Right lobe of liver (tissue), 6 donors: ENCODE results near the gene FERMT1. TPM values are rescaled to one million over a fixed set of nuclear protein-coding genes. Genes with fewer than 3 reads are reported as not detected.

ENCODE experiments used
- ATAC-seq, 4 donors: fragments of 200-7000 bp; cut with Tn5 transposase; one replicate each; pipeline ENCODE4 v1.9.1; 2020; ENCODE audit warnings: mild to moderate bottlenecking in 4 of 4, moderate library complexity in 4 of 4
- DNase-seq, 3 donors: peaks; one replicate each; pipeline ENCODE4 v3.0.0-alpha.2; 2020
- H3K27ac ChIP-seq, 3 donors: fragments of 200-600 bp; one replicate each; pipeline ENCODE4 v1.8.0; 2022
- H3K27me3 ChIP-seq, 2 donors: fragments of 200-600 bp; one replicate each; pipeline ENCODE4 v1.8.0; 2022
- H3K36me3 ChIP-seq, 4 donors: fragments of 200-600 bp; sonication (generic) in 1 of 4; one replicate each; pipeline versions ENCODE4 v1.5.1 to v1.8.0; 2017 to 2022; ENCODE audit warnings: control low read depth in 1 of 4
- H3K4me1 ChIP-seq, 4 donors: fragments of 200-600 bp; sonication (generic) in 1 of 4; one replicate each; pipeline versions ENCODE4 v1.5.1 to v1.8.0; 2017 to 2022; ENCODE audit warnings: control low read depth in 1 of 4
- H3K4me3 ChIP-seq, 3 donors: fragments of 200-600 bp; one replicate each; pipeline ENCODE4 v1.8.0; 2022
- H3K9me3 ChIP-seq, 4 donors: fragments of 200-600 bp; sonication (generic) in 1 of 4; one replicate each; pipeline versions ENCODE4 v1.5.1 to v1.8.0; 2017 to 2022; ENCODE audit warnings: control low read depth in 1 of 4
- CTCF ChIP-seq, 4 donors: fragments of 200-600 bp in 3 of 4; fragments of 450-650 bp in 1 of 4; IDR thresholded peaks; one replicate each; pipeline versions ENCODE4 v1.5.1 to v1.8.0; 2016 to 2022; ENCODE audit warnings: antibody characterized with exemption in 4 of 4, mild to moderate bottlenecking in 2 of 4
- POLR2A ChIP-seq: fragments of 450-650 bp; IDR thresholded peaks from one replicate; pipeline ENCODE4 v1.6.1; 2017; ENCODE audit warnings: antibody characterized with exemption, mild to moderate bottlenecking
- WGBS: methylation state at CpG from one replicate; pipeline ENCODE4 v1.1.6; 2018; ENCODE audit warnings: low coverage, low lambda C conversion rate; ENCODE audit not compliant: insufficient coverage; ENCODE audit errors: missing lambda C conversion rate; 5-methylcytosine and 5-hydroxymethylcytosine counted together
- intact Hi-C, 2 donors: fragments of 100-400 bp; cut with DNase I; formaldehyde crosslinking; loops; one replicate each; pipeline versions ENCODE4 v1.11.2 to v1.14.1; 2022
- total RNA-seq, 6 experiments: library from RNA; depleted of rRNA in 2 of 6; stranded (reverse); fragments of >200 nt in 2 of 6; fragmentation: NEBNext Ultra II Directional in 3 of 6; extraction: Animal tissue kit (Norgen Biotek cat#: 25700) in 3 of 6; gene quantifications; one replicate each; pipeline versions ENCODE4 v1.1.0 to v1.2.4, GENCODE V29; 2016 to 2023
- donor health status: DM: no; HTN: yes; CAD: no.
- donor health status: DM: no; HTN: no; CAD: no.
- donor health status: DM: no; HTN: no; CAD: no.
- donor health status: DM: no; HTN: yes; CAD: no.
- donor health status: DM: no; HTN: yes; CAD: no.

Gene FERMT1
- total RNA-seq, 6 experiments from 2014 or later, result 0.15 to 2.0 (median 0.55) TPM

- no peaks in the 10 kb centered on the region for H3K9me3 ChIP-seq
- TF ChIP-seq POLR2A, result no peak
- TF ChIP-seq CTCF (IDR thresholded peaks at IDR 0.05), result no peak
- DNase-seq (no peak), ATAC-seq (no peak)
- no peaks in the 10 kb centered on the region for H3K36me3 ChIP-seq
- intact Hi-C loops, result no loop called here
- no peaks in the 10 kb centered on the region for H3K4me1 ChIP-seq
- WGBS, result no CpG with 5 or more reads among the region's 7 CpGs
- H3K4me3 ChIP-seq, result no peak overlapping the region
- no peak overlapping the region for H3K27ac ChIP-seq
- H3K27me3 ChIP-seq, result no peaks in the 10 kb centered on the region
These were observed 25.2 kb upstream of the FERMT1 start for GRCh38 chr20:6148073-6148472.

- Histone ChIP-seq H3K36me3 (no peaks in the 10 kb centered on the region), H3K27me3 (no peaks in the 10 kb centered on the region), H3K4me1 (no peaks in the 10 kb centered on the region), H3K4me3 (no peak overlapping the region), H3K27ac (no peak overlapping the region), H3K9me3 (no peaks in the 10 kb centered on the region)
- ATAC-seq, result peak; percentile 86 to 92 (median 90)
- peak in 1 of 3 donors; percentile 55 for DNase-seq
- intact Hi-C loops, result no loop called here
- WGBS, result 3% methylated on average over 10 of the region's 10 CpGs
- TF ChIP-seq POLR2A, result no peak
- TF ChIP-seq CTCF (IDR thresholded peaks at IDR 0.05), result peak; percentile 77 to 93 (median 90)
These were observed 19.6 kb upstream of the FERMT1 start for GRCh38 chr20:6142348-6142993.

GRCh38 chr20:6140947-6141346, 18.1 kb upstream of the FERMT1 start:
- peak in 1 of 4 donors; percentile 21 for ATAC-seq

GRCh38 chr20:6135347-6135746, 12.5 kb upstream of the FERMT1 start:
- Histone ChIP-seq H3K4me3 (no peak overlapping the region), H3K27me3 (no peaks in the 10 kb centered on the region), H3K36me3 (no peaks in the 10 kb centered on the region), H3K9me3 (no peaks in the 10 kb centered on the region), H3K4me1 (peaks cover 0 to 8% (median 0%) of the 10 kb centered on the region in 4 donors), H3K27ac (no peak overlapping the region)
- ATAC-seq, result no peak
- intact Hi-C loops, result no loop called here
- WGBS, result 74% methylated on average over 8 of the region's 8 CpGs
- DNase-seq, result no peak
- no peak for TF ChIP-seq CTCF (IDR thresholded peaks at IDR 0.05)

More at GRCh38 chr20:6140947-6141346, 18.1 kb upstream of the FERMT1 start:
- no peaks in the 10 kb centered on the region for H3K9me3 ChIP-seq
- no peak overlapping the region for H3K4me3 ChIP-seq
- WGBS, result no CpG with 5 or more reads among the region's 3 CpGs
- H3K27ac ChIP-seq, result no peak overlapping the region
- no peaks in the 10 kb centered on the region for H3K27me3 ChIP-seq
- H3K4me1 ChIP-seq, result peaks cover 0 to 4% (median 0%) of the 10 kb centered on the region in 4 donors
- intact Hi-C loops, result no loop called here
- no peaks in the 10 kb centered on the region for H3K36me3 ChIP-seq
- no peak for DNase-seq
- no peak for TF ChIP-seq CTCF (IDR thresholded peaks at IDR 0.05)
- TF ChIP-seq POLR2A, result no peak
